HepG2 (cell line): ENCODE measurements around the gene COX14. TPM values are rescaled to one million over a fixed set of nuclear protein-coding genes. Genes with fewer than 3 reads are reported as not detected.

Experiments
- ATAC-seq: fragments of 200-7000 bp; cut with Tn5 transposase; 3 replicates; pipeline ENCODE4 v1.9.1; 2020; ENCODE audit warnings: mild to moderate bottlenecking, moderate library complexity
- Bru-seq: library from RNA; stranded (reverse); fragments of 400-500 nt; gene quantifications from one replicate; lab custom pipeline; 2021; lab: Mats Ljungman, UMichigan
- BruChase-seq, 2 experiments: library from RNA; stranded (reverse); fragments of 400-500 nt; gene quantifications; one replicate each; lab custom pipeline; 2021; lab: Mats Ljungman, UMichigan
- BruUV-seq: library from RNA; stranded (reverse); fragments of 400-500 nt; replicated peaks from 2 replicates; lab custom pipeline; 2021; lab: Mats Ljungman, UMichigan
- CTCF ChIA-PET: fragments of 300-600 bp; formaldehyde crosslinking; extraction: SDS; loops from one replicate; lab custom pipeline; 2021; ENCODE audit warnings: low total read pairs, inconsistent platforms, low intra/inter-chr PET ratio; lab: Yijun Ruan, JAX
- POLR2A ChIA-PET: fragments of 350-600 bp; sonication (Branson Sonifier 250); formaldehyde crosslinking; loops from one replicate; lab custom pipeline; 2020; ENCODE audit warnings: antibody characterized with exemption, inconsistent platforms; lab: Yijun Ruan, JAX
- DNase-seq: peaks from one replicate; pipeline ENCODE4 v3.0.0-alpha.2; 2015; ENCODE audit warnings: low spot score
- FAIRE-seq: peaks from 3 replicates; lab custom pipeline; 2011; peaks lifted over from hg19 to GRCh38; lab: Jason Lieb, UNC
- H2AFZ ChIP-seq: one replicate; pipeline ENCODE4 v1.6.1; 2011; ENCODE audit warnings: low read length, inconsistent platforms
- H3K27ac ChIP-seq: fragments of 300-600 bp; 3 replicates; pipeline ENCODE4 v1.8.0; 2011; ENCODE audit warnings: mixed run types, mild to moderate bottlenecking, mixed read lengths, low read length, inconsistent platforms; ENCODE audit not compliant: insufficient read depth; ENCODE audit errors: extremely low read length
- H3K27me3 ChIP-seq, 2 experiments: fragments of 200-600 bp in 1 of 2; 2 replicates in 1 of 2; 3 replicates in 1 of 2; pipeline versions ENCODE4 v1.6.0 to v1.8.0; 2011; ENCODE audit warnings: low read length in 2 of 2, mild to moderate bottlenecking in 2 of 2, moderate library complexity in 2 of 2, inconsistent platforms in 1 of 2; ENCODE audit not compliant: insufficient read depth in 2 of 2, control insufficient read depth in 1 of 2
- H3K36me3 ChIP-seq, 2 experiments: fragments of 200-600 bp in 1 of 2; replicated peaks in 1 of 2; 2 replicates in 1 of 2; 3 replicates in 1 of 2; pipeline versions ENCODE4 v1.5.1 to v1.8.0; 2011; ENCODE audit warnings: low read length in 2 of 2, inconsistent platforms in 1 of 2; ENCODE audit not compliant: insufficient read depth in 2 of 2, control insufficient read depth in 1 of 2
- H3K4me1 ChIP-seq: 2 replicates; pipeline ENCODE4 v1.5.1; 2012; ENCODE audit warnings: low read length, inconsistent platforms; ENCODE audit not compliant: insufficient read depth
- H3K4me2 ChIP-seq: 2 replicates; pipeline ENCODE4 v1.6.0; 2011; ENCODE audit warnings: low read depth, low read length, inconsistent platforms
- H3K4me3 ChIP-seq, 3 experiments: fragments of 200-600 bp in 1 of 3; sonication (generic), shearing (Covaris generic) in 1 of 3; replicated peaks in 1 of 3; 2 replicates each; pipeline ENCODE4 v1.5.1; 2011 to 2016; ENCODE audit warnings: low read length in 3 of 3, inconsistent platforms in 2 of 3, low read depth in 2 of 3, mild to moderate bottlenecking in 2 of 3, control low read depth in 1 of 3, mixed read lengths in 1 of 3; ENCODE audit not compliant: insufficient read depth in 1 of 3
- H3K79me2 ChIP-seq: one replicate; pipeline ENCODE4 v1.6.1; 2011; ENCODE audit warnings: low read length, inconsistent platforms; ENCODE audit not compliant: insufficient read depth
- H3K9ac ChIP-seq: 2 replicates; pipeline ENCODE4 v1.6.0; 2011; ENCODE audit warnings: mild to moderate bottlenecking, low read depth, low read length, inconsistent platforms; ENCODE audit not compliant: insufficient read depth
- H3K9me3 ChIP-seq: 2 replicates; pipeline ENCODE4 v1.5.1; 2012; ENCODE audit warnings: mild to moderate bottlenecking, low read length
- H4K20me1 ChIP-seq: 2 replicates; pipeline ENCODE4 v1.6.0; 2011; ENCODE audit warnings: inconsistent platforms, mild to moderate bottlenecking, low read length, moderate library complexity; ENCODE audit not compliant: insufficient read depth
- FIP1L1 ChIP-seq: fragments of 200-400 bp; formaldehyde crosslinking; IDR thresholded peaks from 2 replicates; pipeline ENCODE4 v1.6.1; 2018; ENCODE audit warnings: low read depth, mild to moderate bottlenecking, low read length, moderate library complexity, borderline replicate concordance; ENCODE audit not compliant: insufficient read depth
- SKI ChIP-seq: fragments of 450-650 bp; IDR thresholded peaks from one replicate; pipeline ENCODE4 v1.6.1; 2018; ENCODE audit warnings: mild to moderate bottlenecking; ENCODE audit not compliant: partially characterized antibody
- SMC3 ChIP-seq: IDR thresholded peaks from 2 replicates; pipeline ENCODE4 v1.6.1; 2011; ENCODE audit warnings: low read length, improper control_type of control experiment
- SNAPC5 ChIP-seq: sonication (generic); formaldehyde crosslinking; IDR thresholded peaks from 2 replicates; pipeline ENCODE4 v1.8.1; 2023; ENCODE audit warnings: mild to moderate bottlenecking, missing genetic modification reagents, borderline replicate concordance
- SOX5 ChIP-seq: IDR thresholded peaks from 2 replicates; pipeline ENCODE4 v1.6.1; 2016; ENCODE audit warnings: borderline replicate concordance
- TERF1 ChIP-seq: sonication (generic); formaldehyde crosslinking; IDR thresholded peaks from 2 replicates; pipeline ENCODE4 v1.8.0; 2022; ENCODE audit warnings: mild to moderate bottlenecking, missing genetic modification reagents, moderate library complexity
- TFDP1 ChIP-seq: IDR thresholded peaks from 2 replicates; pipeline ENCODE4 v1.6.1; 2016; ENCODE audit warnings: missing compliant biosample characterization, missing genetic modification reagents, borderline replicate concordance
- TIGD3 ChIP-seq: sonication (generic); formaldehyde crosslinking; IDR thresholded peaks from 2 replicates; pipeline ENCODE4 v1.5.1; 2020; ENCODE audit warnings: mild to moderate bottlenecking, missing genetic modification reagents, borderline replicate concordance
- TOE1 ChIP-seq: sonication (generic); formaldehyde crosslinking; IDR thresholded peaks from 2 replicates; pipeline ENCODE4 v1.4.0; 2020; ENCODE audit warnings: mild to moderate bottlenecking, missing genetic modification reagents
- ZNF101 ChIP-seq: sonication (generic); formaldehyde crosslinking; IDR thresholded peaks from 2 replicates; pipeline ENCODE4 v1.4.0; 2020; ENCODE audit warnings: mild to moderate bottlenecking, low read depth, missing genetic modification reagents, borderline replicate concordance
- ZNF124 ChIP-seq: sonication (generic); formaldehyde crosslinking; IDR thresholded peaks from 2 replicates; pipeline ENCODE4 v1.4.0; 2020; ENCODE audit warnings: missing genetic modification reagents
- ZNF550 ChIP-seq: sonication (generic); formaldehyde crosslinking; IDR thresholded peaks from 2 replicates; pipeline ENCODE4 v1.4.0; 2020; ENCODE audit warnings: mild to moderate bottlenecking, missing genetic modification reagents, borderline replicate concordance
- WGBS: methylation state at CpG from one replicate; pipeline ENCODE4 v1.1.6; 2017; ENCODE audit warnings: low lambda C conversion rate; 5-methylcytosine and 5-hydroxymethylcytosine counted together
- in situ Hi-C: cut with HindIII; loops from 2 replicates; pipeline ENCODE4 v1.10.0; 2017; ENCODE audit warnings: low pct_unique_long_range_greater_than_20kb; ENCODE audit not compliant: extremely low pct_ligation_motif_present
- intact Hi-C: fragments of 100-400 bp; cut with micrococcal nuclease; formaldehyde crosslinking; loops from one replicate; pipeline ENCODE4 v1.10.0; 2022; ENCODE audit not compliant: unreplicated experiment
- long read RNA-seq, 2 experiments: library from RNA in 1 of 2; library from polyadenylated mRNA in 1 of 2; stranded (forward) in 1 of 2; unstranded in 1 of 2; transcript quantifications; one replicate each; pipeline ENCODE4 v2.0.0, GENCODE V29; 2019 to 2022
- polyA minus RNA-seq, 3 experiments: library from RNA; depleted of rRNA, polyadenylated mRNA; stranded (reverse); fragments of >200 nt; gene quantifications; 2 replicates each; pipeline ENCODE4 v1.2.3, GENCODE V29; 2011; ENCODE audit warnings: low replicate concordance in 1 of 3
- polyA plus RNA-seq, 8 experiments: library from polyadenylated mRNA; depleted of rRNA in 3 of 8; stranded (reverse) in 7 of 8; unstranded in 1 of 8; fragments of >200 nt; fragmentation: Illumina TruSeq in 4 of 8; extraction: Trizol in 4 of 8; gene quantifications; 2 replicates each; pipeline versions ENCODE4 v1.2.1 to v1.2.3, GENCODE V29; 2011 to 2016; ENCODE audit warnings: low read depth in 4 of 8, missing spikeins in 1 of 8, mixed read lengths in 1 of 8; ENCODE audit not compliant: insufficient read depth in 1 of 8
- total RNA-seq, 5 experiments: library from RNA; depleted of rRNA; stranded (reverse); fragments of >200 nt; fragmentation: Illumina TruSeq; extraction: Trizol; gene quantifications; 2 replicates each; pipeline ENCODE4 v1.2.3, GENCODE V29; 2016; ENCODE audit warnings: low read depth in 1 of 5

The COX14 gene
- total RNA-seq (2016; rRNA removed; fragmentation: Illumina TruSeq; extraction: Trizol) = 71.6 and 82.0 TPM in 2 replicates
- 62.2 and 107 TPM in 2 replicates for total RNA-seq (2016; cell fraction: cytosol; rRNA removed; fragmentation: Illumina TruSeq; extraction: Trizol; ENCODE audit: low read depth)
- 70.2 and 88.8 TPM in 2 replicates for total RNA-seq (2016; cell fraction: insoluble cytoplasmic fraction; rRNA removed; fragmentation: Illumina TruSeq; extraction: Trizol)
- total RNA-seq (2016; cell fraction: membrane; rRNA removed; fragmentation: Illumina TruSeq; extraction: Trizol) = 84.4 and 106 TPM in 2 replicates
- 18.4 and 19.5 TPM in 2 replicates for total RNA-seq (2016; cell fraction: nucleus; rRNA removed; fragmentation: Illumina TruSeq; extraction: Trizol)
- 53.0 and 55.0 TPM in 2 replicates for polyA plus RNA-seq (2011; rRNA removed)
- polyA plus RNA-seq (2011; cell fraction: cytosol; rRNA removed) = 64.0 and 68.8 TPM in 2 replicates
- polyA plus RNA-seq (2011; cell fraction: nucleus; rRNA removed) = 15.7 and 16.8 TPM in 2 replicates
- 30.1 and 33.7 TPM in 2 replicates for polyA plus RNA-seq (2012)
- polyA plus RNA-seq (2016; cell fraction: cytosol; fragmentation: Illumina TruSeq; extraction: Trizol; ENCODE audit: low read depth) = 46.3 and 86.6 TPM in 2 replicates
- polyA plus RNA-seq (2016; cell fraction: insoluble cytoplasmic fraction; fragmentation: Illumina TruSeq; extraction: Trizol; ENCODE audit: low read depth) = 52.0 and 58.2 TPM in 2 replicates
- polyA plus RNA-seq (2016; cell fraction: membrane; fragmentation: Illumina TruSeq; extraction: Trizol; ENCODE audit: low read depth) = 51.4 and 62.9 TPM in 2 replicates
- polyA plus RNA-seq (2016; cell fraction: nucleus; fragmentation: Illumina TruSeq; extraction: Trizol; ENCODE audit: insufficient read depth, low read depth) = 29.1 and 31.5 TPM in 2 replicates
- polyA minus RNA-seq (2011; rRNA and poly(A)+ RNA removed; ENCODE audit: low replicate concordance) = 27.5 and 131 TPM in 2 replicates
- 8.7 and 10.3 TPM in 2 replicates for polyA minus RNA-seq (2011; cell fraction: cytosol; rRNA and poly(A)+ RNA removed)
- 10.3 and 10.8 TPM in 2 replicates for polyA minus RNA-seq (2011; cell fraction: nucleus; rRNA and poly(A)+ RNA removed)
- percentile 79 among the genes with signal in this experiment for Bru-seq, nascent RNA
- BruChase-seq, experiment 1, labeled RNA remaining after a 6-hour chase = percentile 90 among the genes with signal in this experiment
- BruChase-seq, experiment 2, labeled RNA remaining after a 2-hour chase = percentile 80 among the genes with signal in this experiment
- long read RNA-seq, experiment 1, transcript COX14-203 (2 exons, 739 nt) = major isoform, 41 of 47 reads
- long read RNA-seq, experiment 1, partial matches to known transcripts = 2 of 47 reads
- long read RNA-seq, experiment 1, other reads (novel, unspliced or antisense) = 0 of 47 reads
- long read RNA-seq, experiment 2, transcript COX14-203 (2 exons, 739 nt) = major isoform, 86 of 93 reads
- long read RNA-seq, experiment 2, partial matches to known transcripts = 2 of 93 reads
- long read RNA-seq, experiment 2, other reads (novel, unspliced or antisense) = 0 of 93 reads

- CTCF ChIA-PET = interaction anchor here (0.7 to 1.5 kb wide), 4 partner anchors 10 to 64 kb away, joined by 3 to 7 read pairs (median 4); no protein-coding TSS in a partner anchor
- Histone ChIP-seq H3K4me3 (peak within 1 kb of the TSS; percentile 90 to 94 (median 92)), H3K27ac (peak within 1 kb of the TSS; percentile 95), H3K9ac (peak within 1 kb of the TSS; percentile 90), H4K20me1 (no peaks in the 10 kb centered on the region), H3K9me3 (no peaks in the 10 kb centered on the region), H3K4me2 (peak within 1 kb of the TSS; percentile 99), H3K27me3 (no peaks in the 10 kb centered on the region; a peak in 1 of 5 replicates), H3K36me3 (peaks cover 1 to 6% of the 10 kb centered on the region in 2 experiments; a peak in 2 of 5 replicates), H3K4me1 (peaks cover 56% of the 10 kb centered on the region), H2AFZ (peak within 1 kb of the TSS; percentile 9), H3K79me2 (peaks cover 20% of the 10 kb centered on the region)
- BruUV-seq = TSS peak; percentile 39
- peak; percentile 96 for FAIRE-seq
- in situ Hi-C loops = no loop called here
- peak; percentile 82 for ATAC-seq
- peak; percentile 99 for DNase-seq
- POLR2A ChIA-PET = interaction anchor here (0.7 to 7.6 kb wide), 27 partner anchors 9 to 1202 kb away, joined by 3 to 265 read pairs (median 5); partner anchors contain the start of genes CERS5, FAM186A, GPD1 and LIMA1
- intact Hi-C loops = loop anchor here (2.0 kb wide), 2 partner anchors 27 to 55 kb away; partner anchors contain the start of genes CERS5 and SMARCD1
- WGBS = 0% methylated on average over 21 of the region's 59 CpGs
- no peak for TF ChIP-seq FIP1L1
- TF ChIP-seq SKI = peak; percentile 13
- no peak for TF ChIP-seq ZNF124 (CRISPR knock-in tag)
- TF ChIP-seq ZNF550 (CRISPR knock-in tag) = peak; percentile 94
- TF ChIP-seq TIGD3 = no peak
- no peak for TF ChIP-seq SMC3
- no peak for TF ChIP-seq TERF1
- no peak for TF ChIP-seq SOX5
- TF ChIP-seq TOE1 (CRISPR knock-in tag) = no peak
- 0 out of 2 replicates have a peak, but pooled peaks have one; percentile 55 for TF ChIP-seq SNAPC5 (CRISPR knock-in tag)
- no peak for TF ChIP-seq ZNF101 (CRISPR knock-in tag)
- peak; percentile 57; the same call in 1 of the 2 replicates for TF ChIP-seq TFDP1 (CRISPR knock-in tag)
Observed at GRCh38 chr12:50111693-50112455, at the start of gene COX14. Gene COX14 (plus strand): TSS chr12:50112236. CDS start chr12:50120044, 7,808 bp downstream.
